HEK293T (cell line): ENCODE data around the gene SLC2A4RG.
"Not testable (repeated sequence)": the region's sequence is repeated elsewhere in the genome, so short reads cannot be mapped to it uniquely, and the experiment has no call there.

Experiments
- ARNT ChIP-seq: fragments of 450-650 bp; IDR thresholded peaks from 2 replicates; pipeline ENCODE4 v1.6.1; 2017; ENCODE audit warnings: mild to moderate bottlenecking
- FOXA1 ChIP-seq: fragments of 450-650 bp; IDR thresholded peaks from 2 replicates; pipeline ENCODE4 v1.6.1; 2016; ENCODE audit warnings: mild to moderate bottlenecking
- HDGF ChIP-seq: fragments of 450-650 bp; IDR thresholded peaks from 2 replicates; pipeline ENCODE4 v1.6.1; 2017; ENCODE audit warnings: antibody characterized with exemption, borderline replicate concordance
- L3MBTL2 ChIP-seq: fragments of 450-650 bp; conservative IDR thresholded peaks from 2 replicates; pipeline ENCODE4 v1.6.1; 2016; ENCODE audit warnings: mild to moderate bottlenecking
- LEF1 ChIP-seq: fragments of 450-650 bp; IDR thresholded peaks from 2 replicates; pipeline ENCODE4 v1.6.1; 2017; ENCODE audit warnings: mild to moderate bottlenecking, borderline replicate concordance
- SP1 ChIP-seq: fragments of 450-650 bp; IDR thresholded peaks from 2 replicates; pipeline ENCODE4 v1.6.1; 2017
- ZNF384 ChIP-seq: fragments of 450-650 bp; IDR thresholded peaks from 2 replicates; pipeline ENCODE4 v1.6.1; 2016

GRCh38 chr20:63730189-63730733 is 9.3 kb upstream of the SLC2A4RG start:
- TF ChIP-seq L3MBTL2, SP1, LEF1, ARNT, ZNF384, HDGF, FOXA1: not testable (repeated sequence)
